HG03378 (cell line): ENCODE data around the gene VAV3.
"Not testable (repeated sequence)": the region's sequence is repeated elsewhere in the genome, so short reads cannot be mapped to it uniquely, and the experiment has no call there.

Experiments used
- ATAC-seq: cut with Tn5 transposase; IDR thresholded peaks from one replicate; pipeline ENCODE4 v1.9.1; 2021; ENCODE audit warnings: mild to moderate bottlenecking, moderate library complexity; ENCODE audit not compliant: unreplicated experiment

Gene VAV3

DNA sequence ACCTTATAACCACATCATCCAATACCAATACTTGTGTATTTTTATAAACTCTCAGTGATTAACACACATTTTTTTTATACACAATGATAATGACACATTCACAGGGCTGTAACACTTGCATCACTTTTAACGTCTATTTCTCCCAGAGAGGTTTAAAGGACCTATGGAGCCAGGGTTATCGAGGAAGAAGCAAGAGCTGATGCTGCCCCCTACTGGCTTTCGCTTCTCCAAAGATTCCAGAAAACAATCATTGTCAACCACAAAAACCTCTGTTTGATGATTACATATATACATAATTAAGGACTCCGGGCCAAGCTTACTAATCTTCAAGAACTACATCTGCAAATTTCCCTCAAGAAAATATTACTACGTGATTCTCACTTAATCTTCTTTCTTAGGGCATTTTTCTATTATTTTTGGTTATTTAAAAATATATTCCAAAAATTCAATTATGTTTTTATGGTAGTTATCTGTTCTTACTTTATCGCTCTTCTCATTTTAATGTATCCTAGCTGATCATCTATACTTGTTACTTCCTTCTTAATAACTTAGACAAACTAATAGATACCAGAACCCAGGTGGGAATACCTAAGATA lies 214.5 kb downstream of the VAV3 start:
- no peak for ATAC-seq

DNA sequence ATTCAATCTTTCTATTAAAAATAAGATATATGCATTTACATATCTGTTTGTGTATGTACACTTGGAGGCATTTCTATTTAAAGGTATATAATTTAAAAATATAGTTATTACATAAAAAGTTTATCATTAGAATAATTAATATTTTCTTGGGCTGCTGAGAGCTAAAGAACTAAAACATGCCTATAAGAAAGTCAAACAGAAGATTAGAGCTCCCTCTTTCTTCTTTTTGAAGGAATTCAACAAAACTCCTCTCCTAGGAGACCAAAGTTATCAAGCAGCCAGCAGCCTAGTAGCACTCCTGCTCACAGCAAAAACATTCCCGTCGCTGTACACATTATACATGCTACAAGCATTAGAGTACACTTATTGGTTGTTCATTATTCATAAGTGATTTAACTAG lies 216.4 kb downstream of the VAV3 start:
- ATAC-seq: no peak

DNA sequence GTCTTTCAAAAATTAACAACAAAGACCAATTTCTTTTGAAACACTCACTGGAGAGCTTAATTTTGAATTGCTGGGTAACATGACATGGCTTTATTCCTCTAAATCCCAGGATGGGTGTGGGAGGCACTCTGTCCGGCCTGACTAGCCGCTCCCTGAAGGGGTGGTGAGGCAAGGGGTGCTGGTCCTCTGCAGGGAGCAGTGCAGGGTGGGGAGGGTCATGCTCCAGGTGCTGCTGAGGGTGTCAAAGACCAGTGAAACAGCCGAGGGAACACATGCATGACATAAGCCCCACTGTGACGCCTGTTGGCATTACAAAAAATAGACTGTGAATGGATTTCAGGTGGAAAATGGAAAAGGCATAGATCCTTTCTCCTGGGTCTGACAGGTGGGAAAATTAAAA lies 223.7 kb downstream of the VAV3 start:
- no peak for ATAC-seq

DNA sequence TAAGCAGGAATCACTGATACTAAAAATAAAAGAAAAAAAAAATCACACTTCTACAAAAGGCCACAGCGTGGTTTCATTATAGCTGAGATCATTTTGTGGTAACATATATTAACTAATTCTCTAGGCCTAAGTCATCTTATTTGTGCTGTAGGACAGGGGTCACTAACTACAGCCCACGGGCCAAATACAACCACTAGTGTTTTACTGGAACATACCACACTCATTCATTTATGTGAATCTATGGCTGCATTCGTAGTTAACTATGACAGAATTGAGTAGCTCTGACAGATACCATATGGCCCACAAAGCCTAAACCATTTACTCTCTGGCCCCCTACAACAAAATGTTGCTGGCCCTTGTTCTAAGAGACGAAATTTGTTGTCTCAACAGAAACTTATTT lies 224.4 kb downstream of the VAV3 start:
- ATAC-seq: no peak

DNA sequence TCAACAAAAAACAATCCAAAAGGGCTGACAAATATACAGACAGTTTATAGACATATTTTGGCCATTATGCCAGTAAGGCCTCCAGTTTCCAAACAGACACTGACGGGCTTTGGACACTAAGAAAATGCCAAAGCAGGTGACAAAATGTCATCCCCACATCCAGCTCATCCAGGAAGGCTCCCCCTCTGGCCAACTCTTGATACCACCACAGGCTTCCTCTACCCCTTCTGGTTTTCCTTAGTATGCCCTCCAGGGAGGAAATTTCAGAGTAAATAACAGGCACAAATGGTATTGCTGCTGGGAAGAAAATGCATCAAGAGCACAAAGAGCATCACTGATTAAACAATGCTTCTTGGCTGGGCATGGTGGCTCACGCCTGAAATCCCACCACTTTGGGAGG lies 225.3 kb downstream of the VAV3 start:
- no peak for ATAC-seq

DNA sequence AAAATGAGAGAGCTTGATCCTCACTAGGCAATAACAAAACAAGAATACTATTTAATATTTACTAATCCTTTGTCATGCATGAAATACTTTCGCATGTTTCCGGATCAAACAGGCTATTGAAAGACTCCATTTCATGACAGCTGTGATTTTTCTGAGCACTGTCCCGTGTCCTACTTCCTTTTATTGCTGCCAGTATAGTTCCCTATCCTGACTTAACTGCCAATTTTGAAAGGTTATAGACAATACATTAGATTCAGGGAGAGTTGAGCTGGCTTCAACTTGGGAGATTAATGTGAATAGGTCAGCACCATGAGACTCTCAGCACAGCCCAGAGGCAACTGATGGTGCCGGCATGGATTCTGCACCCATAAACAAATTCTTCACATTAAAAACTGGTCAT lies 225.8 kb downstream of the VAV3 start:
- peak; percentile 50 for ATAC-seq

DNA sequence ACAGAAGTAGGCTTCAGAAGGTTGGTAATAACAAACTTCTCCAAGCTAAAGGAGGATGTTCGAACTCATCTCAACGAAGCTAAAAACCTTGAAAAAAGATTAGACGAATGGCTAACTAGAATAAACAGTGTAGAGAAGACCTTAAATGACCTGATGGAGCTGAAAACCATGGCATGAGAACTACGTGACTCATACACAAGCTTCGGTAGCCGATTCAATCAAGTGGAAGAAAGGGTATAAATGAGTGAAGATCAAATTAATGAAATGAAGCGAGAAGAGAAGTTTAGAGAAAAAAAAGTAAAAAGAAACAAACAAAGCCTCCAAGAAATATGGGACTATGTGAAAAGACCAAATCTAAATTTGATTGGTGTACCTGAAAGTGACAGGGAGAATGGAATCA lies 231.6 kb downstream of the VAV3 start:
- ATAC-seq: not testable (repeated sequence)

DNA sequence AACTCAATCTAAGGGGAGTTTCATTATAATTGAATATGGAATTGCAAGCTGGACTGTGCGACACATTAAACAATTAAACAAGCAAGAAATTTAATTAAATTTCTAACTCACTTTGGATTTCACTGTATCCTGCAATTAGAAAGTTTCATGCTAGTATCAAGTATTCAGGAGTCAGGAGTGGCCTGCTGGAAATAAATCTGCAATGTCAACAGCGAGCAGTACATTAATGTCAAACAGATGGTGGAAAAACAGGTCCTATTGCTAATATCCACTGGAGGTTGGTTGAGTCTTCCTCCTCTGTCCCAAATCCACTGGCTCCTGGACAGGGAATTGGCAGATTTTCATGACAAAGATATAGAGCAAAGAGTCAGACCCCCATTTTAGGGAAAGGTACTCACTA lies 237.1 kb downstream of the VAV3 start:
- no peak for ATAC-seq

DNA sequence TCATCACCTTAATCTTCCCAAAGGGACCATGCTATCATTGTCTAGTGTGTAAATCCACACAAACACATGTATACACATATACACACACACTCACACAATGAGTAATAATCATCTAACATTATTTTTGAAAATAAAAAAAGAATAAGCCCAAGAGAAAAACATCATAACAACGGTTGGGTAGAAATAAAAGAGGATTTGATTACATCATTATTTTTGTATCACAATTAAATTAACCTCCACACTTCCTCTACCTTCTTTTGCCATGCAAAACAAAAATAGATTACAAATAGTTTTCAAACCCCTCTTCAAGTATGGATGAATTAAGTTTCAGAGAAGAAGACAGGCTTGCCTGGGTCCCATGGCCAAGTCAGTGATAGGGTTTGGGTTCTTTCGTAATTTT lies 238.1 kb downstream of the VAV3 start:
- no peak for ATAC-seq

DNA sequence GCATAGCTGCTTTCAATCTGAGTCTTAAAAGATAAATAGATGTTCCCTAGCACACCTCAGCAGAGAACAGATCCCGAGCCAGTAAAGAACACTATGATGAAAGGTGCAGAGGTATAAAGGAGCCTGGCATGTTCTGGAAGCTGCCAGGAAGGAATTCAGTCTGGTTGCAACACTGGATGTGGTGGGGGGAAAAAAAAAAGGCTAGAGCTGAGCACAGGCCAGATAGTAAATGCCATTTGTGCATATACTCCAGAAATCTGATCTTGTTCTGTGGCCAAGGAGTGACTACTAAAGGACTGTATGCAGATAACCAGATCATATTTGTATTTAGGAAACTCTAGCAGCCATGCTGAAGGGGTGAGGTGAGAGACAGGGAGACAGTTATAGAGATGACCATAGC lies 240.3 kb downstream of the VAV3 start:
- ATAC-seq: no peak

DNA sequence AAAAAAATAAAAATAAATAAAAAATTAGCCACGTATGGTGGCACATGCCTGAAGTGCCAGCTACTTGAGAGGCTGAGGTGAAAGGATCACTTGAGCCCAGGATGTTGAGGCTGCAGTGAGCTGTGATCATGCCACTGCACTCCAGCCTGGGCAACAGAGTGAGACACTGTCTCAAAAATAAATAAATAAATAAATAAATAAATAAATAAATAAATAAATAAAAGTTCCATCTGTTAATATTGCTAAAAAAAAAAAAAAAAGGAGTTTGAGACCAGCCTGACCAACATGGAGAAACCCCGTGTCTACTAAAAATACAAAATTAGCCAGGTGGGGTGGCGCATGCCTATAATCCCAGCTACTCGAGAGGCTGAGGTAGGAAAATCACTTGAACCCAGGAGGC lies 244.8 kb downstream of the VAV3 start:
- ATAC-seq: not testable (repeated sequence)

DNA sequence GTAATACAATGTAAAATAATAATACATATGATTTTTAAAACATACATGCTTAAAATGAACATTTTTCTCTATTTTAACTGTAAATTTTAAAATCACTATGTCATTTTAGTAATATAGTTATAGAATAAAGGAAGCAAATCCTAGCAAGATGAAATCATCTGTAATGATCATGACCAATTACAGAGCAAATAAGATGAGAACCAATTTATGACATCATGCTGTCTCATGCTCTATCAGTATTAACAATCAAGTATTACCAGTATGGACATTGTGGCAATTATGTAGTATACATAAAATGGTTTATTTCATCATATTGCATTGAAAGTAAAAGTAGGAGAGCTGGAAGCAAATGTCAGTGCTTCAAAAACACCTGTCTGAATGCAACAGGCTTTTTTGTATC lies 255.0 kb downstream of the VAV3 start:
- no peak for ATAC-seq

DNA sequence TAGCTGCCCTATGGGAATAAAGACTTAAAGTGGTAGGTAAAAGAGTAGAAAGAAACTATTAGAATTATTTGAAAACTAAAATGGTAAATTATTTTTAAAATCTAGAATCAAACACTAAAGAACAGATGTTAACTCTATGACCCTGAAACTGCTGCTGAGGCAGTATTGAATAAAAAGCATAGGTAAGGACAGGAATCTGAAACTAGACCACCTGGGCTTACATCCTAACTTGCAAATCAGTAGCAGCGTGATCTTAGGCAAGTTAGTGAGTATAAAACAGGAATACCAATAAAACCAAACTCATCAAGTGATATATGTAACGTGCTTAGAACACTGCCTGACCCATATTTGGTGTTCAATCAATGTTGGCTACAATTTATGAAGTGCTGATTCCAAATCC lies 257.9 kb downstream of the VAV3 start:
- no peak for ATAC-seq

DNA sequence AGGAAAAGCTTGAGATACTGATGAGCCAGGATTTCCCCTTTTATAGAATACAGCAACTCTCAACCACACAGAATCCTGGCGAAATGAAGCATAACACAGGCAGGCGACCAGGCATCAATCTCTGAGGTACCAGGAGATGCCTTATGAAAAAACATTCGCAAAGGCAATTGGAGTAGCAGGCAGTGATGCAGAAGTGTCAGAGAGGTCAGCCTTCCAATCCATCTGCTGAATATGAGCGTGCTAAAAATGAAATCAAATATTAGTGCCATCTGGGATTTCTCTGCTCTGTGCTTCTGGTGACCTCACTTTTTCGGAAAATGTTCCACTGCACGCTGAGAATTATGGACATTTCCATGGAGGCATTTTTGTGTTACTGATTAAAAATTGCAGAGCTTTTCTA lies 258.8 kb downstream of the VAV3 start:
- ATAC-seq: no peak

DNA sequence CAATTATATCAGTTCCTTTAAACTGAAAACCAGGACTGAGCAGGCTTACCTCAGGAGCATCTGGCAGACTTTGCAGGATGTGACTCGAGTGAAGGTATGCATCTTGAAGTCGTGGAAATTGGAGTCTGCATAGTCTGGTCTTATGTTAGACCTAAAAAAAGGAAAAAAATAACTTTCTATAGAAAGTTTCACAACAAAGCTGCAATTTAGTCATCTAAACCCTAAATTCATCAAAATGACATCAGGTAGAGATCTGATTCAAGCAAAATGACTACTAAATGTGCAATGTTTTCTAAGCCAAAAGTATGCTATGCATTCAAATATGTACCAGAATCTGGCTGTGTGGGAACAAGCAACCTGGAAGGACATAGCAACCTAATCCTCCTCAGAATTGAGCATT lies 260.1 kb downstream of the VAV3 start:
- no peak for ATAC-seq

DNA sequence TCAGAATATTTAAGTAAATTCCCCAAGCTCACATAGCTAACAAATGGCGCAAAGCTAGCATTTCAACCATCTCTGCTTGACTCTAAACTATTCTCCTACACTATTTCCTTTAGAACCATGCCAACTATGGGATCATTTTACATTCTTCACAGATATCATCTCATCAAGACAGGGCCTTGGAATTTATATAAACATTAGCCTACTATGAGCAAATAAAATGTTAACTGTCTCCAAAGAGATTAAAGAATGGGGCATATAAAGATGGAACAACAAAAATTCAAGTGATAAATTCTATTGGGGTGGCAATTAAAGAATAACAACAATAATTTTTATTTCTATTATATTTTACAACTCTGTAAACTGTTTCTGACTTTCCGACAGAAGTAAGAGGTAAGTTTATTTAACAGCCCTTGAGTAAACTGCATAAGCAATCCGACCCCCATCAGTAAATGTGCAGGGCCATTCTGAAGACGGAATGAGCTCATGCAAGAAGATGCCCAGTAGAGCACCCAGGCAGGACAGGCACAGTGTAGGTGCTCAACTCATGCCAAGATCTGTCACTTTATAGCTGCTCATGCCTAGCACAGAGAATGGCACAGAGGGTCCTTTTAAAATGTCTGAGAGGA lies 261.9 kb downstream of the VAV3 start:
- ATAC-seq: no peak

DNA sequence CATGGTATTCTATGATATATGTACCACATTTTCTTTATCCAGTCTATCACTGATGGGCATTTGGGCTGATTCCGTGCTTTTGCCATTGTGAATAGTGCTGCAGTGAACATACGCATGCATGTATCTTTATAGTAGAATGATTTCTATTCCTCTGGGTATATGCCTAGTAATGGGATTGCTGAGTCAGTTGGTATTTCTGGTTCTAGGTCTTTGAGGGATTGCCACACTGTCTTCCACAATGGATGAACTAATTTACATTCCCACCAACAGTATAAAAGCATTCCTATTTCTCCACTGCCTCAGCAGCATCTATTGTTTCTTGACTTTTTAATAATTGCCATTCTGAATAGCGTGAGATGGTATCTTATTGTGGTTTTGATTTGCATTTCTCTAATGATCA lies 264.3 kb downstream of the VAV3 start:
- ATAC-seq: not testable (repeated sequence)

DNA sequence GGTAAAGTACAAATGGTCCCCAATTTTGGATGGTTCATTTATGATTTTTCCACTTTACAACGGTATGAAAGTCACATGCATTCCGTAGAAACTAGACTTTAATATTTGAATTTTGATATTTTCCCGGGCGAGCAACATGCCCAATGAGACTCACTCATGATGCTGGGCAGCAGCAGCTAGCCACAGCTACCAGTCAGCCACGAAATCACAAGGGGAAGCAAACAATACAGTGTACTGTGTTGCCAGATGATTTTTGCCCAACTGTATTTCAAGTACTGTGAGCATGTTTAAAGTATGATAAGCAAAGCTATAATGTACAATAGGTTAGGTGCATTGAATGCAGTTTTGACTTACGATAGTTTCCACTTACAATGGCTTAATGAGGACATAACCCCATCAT lies 266.8 kb downstream of the VAV3 start:
- no peak for ATAC-seq

DNA sequence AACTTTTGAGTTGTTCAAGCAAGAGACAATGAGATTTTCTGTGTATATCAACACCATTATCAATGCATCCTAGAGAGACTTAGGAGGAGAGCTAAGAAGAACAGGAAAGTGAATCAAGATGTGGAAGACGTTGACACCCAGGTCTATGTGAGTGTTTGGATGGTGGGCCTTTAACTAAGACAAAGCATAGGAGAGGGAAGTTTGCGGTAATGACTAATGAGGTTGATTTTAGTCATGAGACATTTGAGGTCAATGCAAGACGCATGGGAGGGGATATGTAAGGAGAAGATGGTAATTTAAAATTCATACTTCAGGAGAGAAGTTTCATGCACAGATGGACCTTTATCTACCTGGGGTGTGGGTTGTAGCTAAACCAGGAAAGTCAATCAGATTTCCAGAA lies 269.6 kb downstream of the VAV3 start:
- ATAC-seq: no peak

DNA sequence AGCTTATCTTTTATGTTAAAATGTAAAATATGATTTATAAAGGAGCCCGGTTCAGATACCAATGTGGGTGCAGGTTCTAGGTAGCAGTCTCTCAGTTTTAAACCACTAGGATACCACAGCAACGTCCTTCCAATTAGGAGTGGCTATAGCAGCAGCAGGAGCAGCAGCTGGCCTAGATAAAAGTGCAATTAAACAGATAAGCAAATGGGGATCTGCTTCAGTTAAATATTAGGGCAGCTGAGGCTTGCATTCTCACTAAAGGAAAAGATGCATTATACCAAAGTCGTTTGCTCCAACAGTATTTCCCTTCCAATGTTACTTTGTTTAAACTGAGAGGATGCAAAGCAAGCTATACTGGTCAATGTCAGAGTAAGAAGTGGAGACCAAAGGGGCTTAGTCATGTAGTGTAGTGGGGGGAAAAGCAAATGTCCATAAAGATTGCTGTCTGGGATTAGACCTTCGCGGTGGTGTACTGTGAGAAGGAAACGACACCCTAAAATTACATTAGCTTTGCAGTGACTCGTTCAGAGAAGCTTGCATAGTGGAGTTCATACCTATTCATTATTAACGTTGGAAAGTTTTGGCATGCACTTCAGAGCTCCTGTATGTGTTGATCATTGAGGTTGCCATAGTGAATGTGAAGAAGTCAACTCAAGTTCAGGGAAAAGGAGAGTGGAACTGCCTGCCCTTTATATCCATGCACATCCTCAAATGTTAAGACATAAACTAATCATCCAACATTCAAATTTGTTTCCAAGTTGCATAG lies 272.2 kb downstream of the VAV3 start:
- no peak for ATAC-seq

DNA sequence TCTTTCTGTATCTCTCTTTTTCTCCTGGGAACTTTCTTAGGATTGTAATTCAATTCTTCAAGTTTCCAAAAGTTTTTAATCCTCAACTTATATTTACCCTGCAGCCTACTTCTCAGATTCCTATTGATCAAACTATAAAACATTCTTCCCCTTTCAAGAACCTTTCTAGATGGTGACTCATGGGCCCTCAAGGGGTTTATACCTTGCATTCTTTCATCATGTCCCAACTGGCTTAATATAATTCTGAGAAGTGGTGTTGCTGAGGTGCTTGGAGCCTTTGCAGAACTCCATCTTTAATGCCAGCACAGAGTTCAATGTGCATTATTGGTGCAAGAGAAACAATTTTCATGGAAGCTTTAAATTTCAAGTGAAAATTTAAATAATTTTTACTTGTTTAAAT lies 273.4 kb downstream of the VAV3 start:
- no peak for ATAC-seq

DNA sequence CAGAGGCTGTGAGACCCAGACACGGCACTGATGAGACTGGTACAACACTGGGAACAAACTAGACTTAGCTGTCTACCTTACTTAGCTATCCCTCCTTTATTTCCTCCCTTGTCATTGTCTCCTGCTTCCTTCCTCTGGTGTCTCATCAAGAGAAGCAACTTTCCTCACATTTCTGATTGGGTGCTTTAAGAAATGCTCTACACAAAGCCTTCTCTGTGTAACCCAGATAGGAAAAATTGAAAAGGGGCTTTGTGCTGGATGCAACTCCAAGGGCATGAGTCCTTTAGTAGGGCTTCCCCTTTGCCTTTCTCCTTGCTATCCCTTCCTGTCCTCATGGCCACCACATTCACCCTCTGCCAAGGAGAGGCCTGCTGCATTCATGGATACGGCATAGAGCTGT lies 274.5 kb downstream of the VAV3 start:
- ATAC-seq: no peak
